A204.1 (cell line): Measurements from ENCODE around the gene SSH3.
"Not testable (repeated sequence)": the region's sequence is repeated elsewhere in the genome, so short reads cannot be mapped to it uniquely, and the experiment has no call there.

Experiments used
- FAIRE-seq: peaks from 2 replicates; lab custom pipeline; 2012; peaks lifted over from hg19 to GRCh38; lab: Jason Lieb, UNC

Gene SSH3

GRCh38 chr11:67303132-67303834 is at the start of gene SSH3:
TSS of gene SSH3 (plus strand) at chr11:67303530. CDS start at chr11:67303626, 96 bp downstream.
- FAIRE-seq: no peak

- FAIRE-seq: no peak
Measured at GRCh38 chr11:67253872-67254624, 49.3 kb upstream of the SSH3 start.

- FAIRE-seq: no peak
Measured at GRCh38 chr11:67254798-67255197, 48.5 kb upstream of the SSH3 start.

- FAIRE-seq: no peak
Measured at GRCh38 chr11:67255353-67255752, 48.0 kb upstream of the SSH3 start.

- FAIRE-seq: no peak
Measured at GRCh38 chr11:67255864-67256263, 47.5 kb upstream of the SSH3 start.

- no peak for FAIRE-seq
Measured at GRCh38 chr11:67256477-67257135, 46.7 kb upstream of the SSH3 start.

GRCh38 chr11:67260406-67260805 is 42.9 kb upstream of the SSH3 start:
- FAIRE-seq: no peak

GRCh38 chr11:67260885-67261639 is 42.3 kb upstream of the SSH3 start:
- FAIRE-seq: not testable (repeated sequence)

GRCh38 chr11:67261640-67261945 is 41.7 kb upstream of the SSH3 start:
- FAIRE-seq: no peak

- no peak for FAIRE-seq
Measured at GRCh38 chr11:67261946-67262681, 41.2 kb upstream of the SSH3 start.

GRCh38 chr11:67262731-67263675 is 40.3 kb upstream of the SSH3 start:
- no peak for FAIRE-seq

- FAIRE-seq: no peak
Measured at GRCh38 chr11:67264260-67264659, 39.1 kb upstream of the SSH3 start.

- FAIRE-seq: no peak
Measured at GRCh38 chr11:67264877-67265632, 38.3 kb upstream of the SSH3 start.

GRCh38 chr11:67265633-67266448 is 37.5 kb upstream of the SSH3 start:
- no peak for FAIRE-seq

GRCh38 chr11:67266449-67267187 is 36.7 kb upstream of the SSH3 start, which contains the start of gene GRK2:
TSS of gene GRK2 (plus strand) at chr11:67266473. CDS start at chr11:67266700, 227 bp downstream.
- FAIRE-seq: no peak

GRCh38 chr11:67267188-67268080 is 35.9 kb upstream of the SSH3 start:
- no peak for FAIRE-seq
